Measurements from ENCODE around the gene EEF1A1. TPM values are rescaled to one million over a fixed set of nuclear protein-coding genes. Genes with fewer than 3 reads are reported as not detected.
"Not testable (repeated sequence)": the region's sequence is repeated elsewhere in the genome, so short reads cannot be mapped to it uniquely, and the experiment has no call there.

The EEF1A1 gene
- total RNA-seq, 1 experiment from 2014 or later = 12,560 TPM

GRCh38 chr6:73506246-73506645, 14.6 kb downstream of the EEF1A1 start:
- Histone ChIP-seq H3K9ac (ENCODE audit: low read length) (no peak overlapping the region), H4K20me1 (ENCODE audit: insufficient read depth) (no peaks in the 10 kb centered on the region), H3K79me2 (ENCODE audit: insufficient read depth, low read length) (no peaks in the 10 kb centered on the region), H3K36me3 (ENCODE audit: control insufficient read depth in 1 of 2, insufficient read depth in 2 of 2, low read length in 2 of 2) (peaks cover 0 to 5% of the 10 kb centered on the region in 2 experiments; a peak in 1 of 4 replicates), H3K4me1 (ENCODE audit: control insufficient read depth in 1 of 2, insufficient read depth in 2 of 2, low read length in 2 of 2) (no peaks in the 10 kb centered on the region), H3K9me3 (ENCODE audit: control insufficient read depth in 1 of 2, insufficient read depth in 1 of 2, low read depth in 1 of 2, low read length in 2 of 2) (no peaks in the 10 kb centered on the region), H3K27ac (ENCODE audit: low read depth, low read length) (no peak overlapping the region), H3K4me2 (ENCODE audit: low read length) (no peak overlapping the region), H3K27me3 (ENCODE audit: insufficient read depth, low read length) (no peaks in the 10 kb centered on the region), H2AFZ (ENCODE audit: low read depth, low read length, poor library complexity, severe bottlenecking) (no peak overlapping the region), H3K9me2 (ENCODE audit: insufficient read depth) (no peaks in the 10 kb centered on the region), H3K4me3 (replicated peaks in 1 of 2; ENCODE audit: low read depth in 1 of 2, low read length in 2 of 2) (no peak overlapping the region)
- ChIA-PET POLR2A (no interaction called here), CTCF (no interaction called here), RAD21 (ENCODE audit: low non-redundant PET in 1 of 2, low total read pairs in 2 of 2, uncharacterized antibody in 2 of 2, unreplicated experiment in 2 of 2) (no interaction called here)
- DNase-seq (ENCODE audit: low read depth, low spot score) (no peak), ATAC-seq (no peak)
- no TSS peak for BruUV-seq (replicated peaks)
- TF ChIP-seq FOSL1 (IDR thresholded peaks at IDR 0.05; ENCODE audit: low read depth) (no peak), YY1 (IDR thresholded peaks at IDR 0.05; ENCODE audit: extremely low read depth, insufficient replicate concordance, low read depth, low read length) (no peak), JUND (IDR thresholded peaks at IDR 0.05) (no peak), REST (IDR thresholded peaks at IDR 0.05; ENCODE audit: low read depth) (no peak), SIN3A (IDR thresholded peaks at IDR 0.05; ENCODE audit: low read depth) (no peak), MAX (IDR thresholded peaks at IDR 0.05) (no peak), SRF (IDR thresholded peaks at IDR 0.05; ENCODE audit: low read depth) (no peak), ZBTB33 (IDR thresholded peaks at IDR 0.05; ENCODE audit: extremely low read depth, insufficient replicate concordance, low read length) (no peak), TCF7L2 (IDR thresholded peaks at IDR 0.05; ENCODE audit: borderline replicate concordance, extremely low read depth, insufficient read depth, insufficient read length) (no peak), ZFX (IDR thresholded peaks at IDR 0.05) (no peak), CEBPB (IDR thresholded peaks at IDR 0.05; ENCODE audit: low read depth) (no peak), ATF3 (IDR thresholded peaks at IDR 0.05) (no peak), POLR2AphosphoS5 (IDR thresholded peaks at IDR 0.05; ENCODE audit: low read depth, low read length) (no peak)
- intact Hi-C loops (cut with micrococcal nuclease) = no loop called here

- H2AFZ ChIP-seq (ENCODE audit: low read depth, low read length, poor library complexity, severe bottlenecking); H3K4me1 ChIP-seq (ENCODE audit: control insufficient read depth in 1 of 2, insufficient read depth in 2 of 2, low read length in 2 of 2); H3K4me3 ChIP-seq (replicated peaks in 1 of 2; ENCODE audit: low read depth in 1 of 2, low read length in 2 of 2); H3K79me2 ChIP-seq (ENCODE audit: insufficient read depth, low read length); CTCF ChIA-PET; H3K9me3 ChIP-seq (ENCODE audit: control insufficient read depth in 1 of 2, insufficient read depth in 1 of 2, low read depth in 1 of 2, low read length in 2 of 2); BruUV-seq (replicated peaks); POLR2A ChIA-PET; H3K27ac ChIP-seq (ENCODE audit: low read depth, low read length); intact Hi-C loops (cut with micrococcal nuclease); ATAC-seq; H3K9ac ChIP-seq (ENCODE audit: low read length); RAD21 ChIA-PET (ENCODE audit: low non-redundant PET in 1 of 2, low total read pairs in 2 of 2, uncharacterized antibody in 2 of 2, unreplicated experiment in 2 of 2); H3K27me3 ChIP-seq (ENCODE audit: insufficient read depth, low read length); H4K20me1 ChIP-seq (ENCODE audit: insufficient read depth); H3K4me2 ChIP-seq (ENCODE audit: low read length); DNase-seq (ENCODE audit: low read depth, low spot score); H3K9me2 ChIP-seq (ENCODE audit: insufficient read depth): not testable (repeated sequence)
- peaks cover 5 to 11% of the 10 kb centered on the region in 2 experiments for H3K36me3 ChIP-seq (ENCODE audit: control insufficient read depth in 1 of 2, insufficient read depth in 2 of 2, low read length in 2 of 2)
Observed at GRCh38 chr6:73505705-73506104, 15.1 kb downstream of the EEF1A1 start.
